Endometrial microvascular endothelial cells (primary cell): ENCODE measurements around the gene ABCB6. TPM values are rescaled to one million over a fixed set of nuclear protein-coding genes. Genes with fewer than 3 reads are reported as not detected.
"Not testable (repeated sequence)": the region's sequence is repeated elsewhere in the genome, so short reads cannot be mapped to it uniquely, and the experiment has no call there.

Experiments used
- in situ Hi-C: cut with HindIII; loops from 2 replicates; pipeline ENCODE4 v1.10.0; 2017; ENCODE audit warnings: low sequenced_read_pairs, low pct_unique_long_range_greater_than_20kb; ENCODE audit errors: inconsistent ontology term
- total RNA-seq: library from RNA; depleted of rRNA; stranded (reverse); fragments of >200 nt; gene quantifications from one replicate; pipeline ENCODE4 v1.2.3, GENCODE V29; 2015; ENCODE audit errors: inconsistent ontology term

ABCB6 gene
- 24.8 TPM for total RNA-seq

DNA sequence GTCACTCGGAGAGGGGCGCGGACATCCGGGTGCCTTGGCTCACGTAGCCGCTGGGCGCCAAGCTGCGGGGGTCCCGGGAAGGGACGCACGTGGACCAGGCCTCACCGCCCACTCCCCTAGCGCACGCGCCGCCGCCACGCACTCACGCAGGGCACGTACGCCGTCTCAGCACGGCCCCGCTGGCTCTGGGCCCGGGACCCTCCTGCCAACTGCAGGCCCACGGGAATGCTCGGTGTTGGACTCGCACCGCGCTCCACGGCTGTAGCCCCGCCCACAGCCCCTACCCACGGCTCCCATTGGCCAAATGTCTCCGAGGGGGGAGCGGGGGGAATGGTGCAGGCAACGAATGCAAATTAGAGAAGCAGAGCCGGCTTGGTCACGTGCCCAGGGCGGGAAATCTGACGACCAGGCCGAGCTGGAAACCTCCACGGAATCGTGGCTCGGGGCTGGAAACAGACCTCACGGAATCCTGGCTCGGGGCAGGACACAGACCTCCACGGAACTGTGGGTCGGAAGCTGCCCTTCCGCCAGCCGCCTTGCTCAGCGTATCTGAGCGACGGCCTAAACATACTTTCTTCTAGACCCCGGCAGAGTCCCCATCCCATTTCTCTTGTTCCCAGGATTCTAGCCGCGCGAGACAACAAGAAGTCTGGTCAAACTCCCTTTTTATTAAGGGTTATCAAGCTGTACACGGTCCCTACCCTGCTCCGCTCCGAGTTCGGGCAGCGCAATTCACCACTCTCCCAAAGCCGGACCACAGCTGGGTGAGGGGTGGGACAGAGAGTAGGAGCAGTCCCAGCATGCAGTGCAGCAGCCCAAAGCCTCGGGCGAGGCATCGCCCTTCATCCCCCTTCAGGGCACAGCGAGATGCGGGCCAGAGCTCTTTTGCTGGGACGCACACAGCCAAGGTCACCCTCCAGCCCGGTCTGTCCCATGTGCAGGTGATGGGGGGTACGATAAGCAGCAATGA is at the start of gene ABCB6:
ABCB6 (minus strand) TSS at position 227 of the 970 bp plus-strand sequence. CDS start 285 bp downstream, outside the sequence.
- in situ Hi-C loops = no loop called here

DNA sequence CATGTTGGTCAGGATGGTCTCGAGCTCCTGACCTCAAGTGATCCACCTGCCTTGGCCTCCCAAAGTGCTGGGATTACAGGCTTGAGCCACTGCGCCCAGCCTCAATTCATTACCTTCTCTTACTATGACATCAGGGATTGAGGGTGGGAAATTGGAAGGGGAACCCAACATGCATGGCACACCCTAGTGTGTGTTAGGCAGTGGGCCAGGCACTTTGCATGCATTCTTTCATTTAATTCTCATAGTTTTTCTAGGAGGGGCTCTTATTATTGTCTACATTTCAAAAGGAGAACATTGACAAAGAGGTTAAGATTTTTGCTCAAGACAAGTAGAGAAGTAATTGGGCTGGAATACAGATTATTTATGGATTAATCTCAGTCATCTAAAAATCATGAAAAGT is 49.5 kb upstream of the ABCB6 start:
- in situ Hi-C loops = no loop called here

DNA sequence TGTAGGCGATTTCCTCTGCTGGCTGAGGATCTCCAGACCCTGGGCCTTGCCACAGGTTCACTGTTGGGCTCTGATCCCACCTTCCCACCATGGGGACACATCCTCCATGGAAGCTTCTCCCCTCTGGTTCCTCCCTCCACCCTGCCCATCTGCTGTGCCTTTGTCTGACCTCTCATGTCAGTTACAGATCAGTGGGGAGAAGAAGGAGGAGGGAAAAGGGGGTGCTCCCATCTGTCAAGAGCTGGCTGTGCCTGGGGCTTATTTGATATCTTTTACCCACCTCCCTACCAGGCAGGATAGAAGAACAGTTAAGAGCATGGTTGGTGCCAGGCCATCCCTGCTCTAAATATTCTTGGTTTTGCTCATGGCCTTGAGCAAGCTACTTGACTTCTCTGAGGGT is 48.1 kb upstream of the ABCB6 start:
- in situ Hi-C loops = no loop called here

DNA sequence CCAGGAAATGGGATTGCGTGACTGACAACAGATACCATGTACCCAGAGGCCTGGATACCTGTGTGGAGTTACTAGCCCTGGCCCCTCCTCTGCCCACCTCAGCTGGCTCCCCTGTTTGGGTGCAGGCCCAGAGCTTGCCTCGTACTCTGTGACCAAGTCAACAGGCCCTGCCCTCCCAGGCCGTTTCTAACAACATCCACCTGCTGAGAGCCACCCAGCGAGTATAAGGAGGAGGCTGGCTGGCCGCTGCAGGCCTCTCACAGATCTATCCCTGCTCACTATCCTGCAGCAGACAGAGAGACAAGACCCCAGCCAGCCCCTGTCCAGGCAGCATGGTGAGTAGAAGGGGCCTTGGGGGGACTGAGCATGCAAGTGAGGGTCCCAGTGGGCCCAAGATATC is 47.5 kb upstream of the ABCB6 start:
- in situ Hi-C loops = no loop called here

DNA sequence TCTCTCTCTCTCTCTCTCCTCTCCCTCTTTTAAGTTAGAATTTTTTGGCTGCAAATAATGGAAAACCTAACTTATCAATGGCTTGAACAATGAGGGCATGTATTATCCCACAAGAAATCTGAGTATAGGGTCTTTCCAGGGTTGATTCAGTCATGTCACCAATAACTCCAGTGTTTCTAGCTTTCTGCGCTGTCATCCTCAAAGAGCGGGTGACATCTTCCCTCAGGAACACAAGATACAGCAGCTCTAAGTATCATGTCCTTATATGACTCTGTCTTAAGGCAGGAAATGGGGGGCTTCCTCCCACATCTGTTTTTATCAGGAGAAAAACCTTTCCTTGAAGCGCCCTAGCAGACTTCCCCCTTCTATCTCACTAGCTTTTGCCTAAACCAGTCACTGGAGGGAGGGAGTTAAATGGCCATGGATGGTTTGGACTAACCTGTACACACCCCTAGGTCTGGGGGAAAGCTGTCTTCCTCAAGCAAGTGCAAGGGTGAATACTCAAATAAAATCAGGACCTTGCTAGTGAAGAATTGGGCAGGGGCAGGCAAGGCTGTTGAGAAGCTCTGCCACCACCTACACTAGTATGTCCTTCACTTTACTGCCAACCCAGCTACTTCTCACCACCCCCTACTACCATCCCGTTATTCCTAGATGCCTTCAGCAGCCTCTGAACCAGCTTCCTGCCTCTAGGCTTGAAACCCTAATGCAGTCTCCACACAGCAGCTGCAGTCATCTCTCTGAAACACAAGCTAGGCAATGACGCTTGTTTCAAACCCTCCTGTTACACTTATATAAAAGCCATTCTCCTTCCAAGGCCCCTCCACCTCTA is 42.5 kb upstream of the ABCB6 start:
- in situ Hi-C loops = no loop called here

DNA sequence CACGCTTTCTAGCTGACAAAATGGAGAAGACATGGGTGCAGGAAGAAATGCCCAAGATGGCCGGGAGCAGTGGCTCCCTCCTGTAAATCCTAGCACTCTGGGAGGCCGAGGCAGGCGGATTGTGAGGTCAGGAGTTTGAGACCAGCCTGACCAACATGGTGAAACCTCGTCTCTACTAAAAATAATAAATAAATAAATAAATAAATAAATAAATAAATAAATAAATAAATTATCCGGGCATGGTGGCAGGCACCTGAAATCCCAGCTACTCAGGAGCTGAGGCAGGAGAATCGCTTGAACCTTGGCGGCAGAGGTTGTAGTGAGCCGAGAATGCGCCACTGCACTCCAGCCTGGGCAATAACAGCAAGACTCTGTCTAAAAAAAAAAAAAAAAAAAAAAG is 40.2 kb upstream of the ABCB6 start:
- in situ Hi-C loops = not testable (repeated sequence)

DNA sequence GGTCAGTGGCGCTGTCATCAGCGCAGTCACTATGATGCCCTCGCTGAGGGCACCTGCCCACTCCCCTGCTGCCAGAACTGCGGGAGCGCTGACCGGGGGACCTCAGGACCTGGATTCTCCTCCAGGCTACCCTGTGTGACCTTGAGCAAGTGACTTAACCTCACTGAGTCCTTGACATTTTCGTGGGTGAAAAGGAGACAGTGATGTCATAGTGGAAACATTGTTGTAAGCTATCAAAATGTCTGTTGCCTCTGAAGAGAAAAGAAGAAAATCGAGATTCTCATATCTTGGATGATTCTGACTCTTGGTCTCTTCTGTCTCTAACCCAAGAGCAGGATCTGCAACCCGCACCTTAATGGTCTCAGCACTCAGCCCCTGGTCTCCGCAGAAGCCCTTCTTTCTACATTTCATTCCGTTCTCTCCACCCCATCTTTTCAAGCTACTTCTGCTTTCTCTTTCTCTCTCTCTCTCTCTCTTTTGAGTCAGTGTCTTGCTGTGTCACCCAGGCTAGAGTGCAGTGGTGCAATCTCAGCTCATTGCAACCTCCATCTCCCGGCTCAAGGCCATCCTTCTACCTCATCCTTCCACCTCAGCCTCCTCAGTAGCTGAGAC is 35.9 kb upstream of the ABCB6 start:
- in situ Hi-C loops = no loop called here

DNA sequence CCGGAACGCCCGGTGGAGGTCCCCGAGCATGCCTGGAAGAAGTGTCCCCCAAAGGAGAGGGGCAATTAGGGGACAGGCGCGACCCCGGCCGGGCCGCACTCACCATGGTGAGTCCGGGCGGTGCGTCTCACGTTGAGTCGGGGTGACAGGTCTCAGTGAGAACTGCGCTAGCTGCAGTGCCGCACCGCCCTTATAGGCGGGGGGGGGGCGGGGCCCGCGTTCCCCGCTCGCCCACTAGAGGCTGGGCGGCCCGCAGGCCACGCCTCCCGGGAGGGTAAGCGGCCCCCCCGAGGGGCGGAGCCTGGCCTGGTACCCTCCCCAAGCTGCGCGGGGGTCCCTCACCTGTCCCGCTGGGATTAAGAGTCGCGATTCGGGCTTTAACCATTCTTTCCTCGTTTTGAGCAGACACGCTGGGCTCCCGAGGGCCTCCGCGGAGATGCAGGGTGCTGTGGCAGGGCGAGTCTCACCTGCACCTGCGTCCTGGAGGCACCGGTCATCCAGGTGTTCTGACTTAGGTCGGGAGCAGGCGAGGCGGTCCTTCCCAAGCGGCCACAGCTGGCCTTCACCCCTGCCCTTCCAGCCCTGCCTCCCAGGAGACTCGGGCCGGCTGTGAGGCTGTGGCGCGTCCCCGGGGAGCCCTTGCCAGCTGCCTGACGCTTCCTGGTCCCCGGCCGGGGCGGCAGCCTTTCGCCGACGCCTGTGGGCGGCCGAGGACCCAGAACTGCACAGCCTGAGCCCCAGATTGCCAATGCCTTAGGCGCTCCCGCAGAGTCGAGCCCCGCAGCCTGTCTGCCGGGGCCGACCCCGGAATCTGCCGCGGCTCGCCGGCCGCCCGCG is 35.2 kb upstream of the ABCB6 start, which contains the start of gene TUBA4A:
TUBA4A (minus strand) TSS at position 166 of the 837 bp plus-strand sequence; CDS start at position 106, 60 bp downstream.
- in situ Hi-C loops = no loop called here

DNA sequence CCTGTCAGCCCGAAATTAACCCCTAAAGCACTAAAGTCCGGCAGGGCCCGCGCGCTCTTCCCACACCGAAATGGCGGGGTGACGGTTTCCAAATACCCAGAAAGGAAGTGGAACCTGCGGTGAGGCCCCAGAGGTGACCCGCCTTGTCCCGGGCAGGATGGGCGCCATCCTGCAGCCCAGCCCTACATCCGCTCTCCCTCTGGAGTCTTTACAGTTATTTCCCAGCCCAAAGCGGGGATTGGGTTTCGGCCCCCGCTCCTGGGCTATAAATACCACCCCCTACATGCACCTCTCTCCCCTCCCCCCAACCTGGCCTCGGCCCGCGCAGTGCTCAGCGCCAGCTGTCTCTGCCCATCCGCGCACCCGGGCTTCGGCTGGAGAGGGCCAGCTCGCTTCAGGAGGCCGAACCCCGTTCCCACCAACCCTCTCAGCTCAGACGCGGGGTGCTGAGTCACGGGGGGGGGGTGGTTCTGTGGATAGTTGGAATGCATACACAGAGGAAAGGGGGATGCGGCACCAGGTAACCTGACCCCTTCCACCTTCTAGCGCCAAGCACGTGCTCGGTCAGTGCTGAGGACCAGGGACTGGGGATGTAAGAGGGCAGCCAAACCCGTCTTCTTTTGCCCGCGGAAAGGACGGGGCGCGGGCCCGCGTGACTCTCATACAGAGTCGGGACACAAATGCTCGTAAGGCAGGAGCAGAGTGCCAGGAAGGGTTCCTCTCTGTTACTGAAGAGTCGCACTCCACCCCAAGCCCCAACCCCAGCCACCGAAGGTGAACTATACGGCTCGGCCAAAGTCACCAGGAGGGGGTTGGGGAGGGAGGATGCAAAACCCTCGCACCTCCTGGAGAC is 34.4 kb upstream of the ABCB6 start, which contains the start of gene TUBA4B:
TUBA4B (plus strand) TSS at position 344 of the 853 bp plus-strand sequence; CDS start at position 509, 165 bp downstream.
- in situ Hi-C loops = no loop called here

DNA sequence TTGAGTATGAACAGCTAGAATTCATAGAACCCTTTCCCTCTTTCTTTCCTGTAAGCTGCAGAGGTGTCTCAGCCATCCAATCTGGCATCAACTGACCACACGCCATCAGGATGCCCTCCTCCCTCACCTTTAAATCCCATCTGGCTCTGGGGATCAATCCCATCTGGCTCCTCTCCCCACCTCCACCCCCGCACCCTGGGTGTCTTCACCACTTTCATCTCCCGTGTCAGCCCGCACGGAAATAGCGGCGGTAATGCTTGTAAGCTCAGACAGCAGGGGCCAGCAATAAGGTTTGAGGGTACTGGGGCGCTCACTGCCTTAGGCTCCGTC is 33.8 kb upstream of the ABCB6 start:
- in situ Hi-C loops = no loop called here

DNA sequence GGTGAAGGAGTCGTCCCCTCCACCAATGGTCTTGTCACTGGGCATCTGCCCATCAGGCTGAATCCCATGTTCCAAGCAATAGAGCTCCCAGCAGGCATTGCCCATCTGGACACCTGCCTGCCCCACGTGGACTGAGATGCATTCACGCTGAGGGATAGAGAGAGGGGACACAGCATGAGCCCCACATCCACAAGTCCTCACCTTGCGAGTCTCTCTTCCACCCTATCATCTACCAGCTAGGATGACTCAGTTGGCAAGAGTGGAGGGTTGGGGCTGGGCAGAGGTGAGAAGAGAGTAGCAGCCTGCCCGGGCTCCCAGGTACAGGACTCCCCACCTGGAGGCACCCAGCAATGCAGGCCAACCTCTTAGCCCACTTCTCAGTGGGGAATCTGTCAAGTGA is 33.3 kb upstream of the ABCB6 start:
- in situ Hi-C loops = no loop called here

DNA sequence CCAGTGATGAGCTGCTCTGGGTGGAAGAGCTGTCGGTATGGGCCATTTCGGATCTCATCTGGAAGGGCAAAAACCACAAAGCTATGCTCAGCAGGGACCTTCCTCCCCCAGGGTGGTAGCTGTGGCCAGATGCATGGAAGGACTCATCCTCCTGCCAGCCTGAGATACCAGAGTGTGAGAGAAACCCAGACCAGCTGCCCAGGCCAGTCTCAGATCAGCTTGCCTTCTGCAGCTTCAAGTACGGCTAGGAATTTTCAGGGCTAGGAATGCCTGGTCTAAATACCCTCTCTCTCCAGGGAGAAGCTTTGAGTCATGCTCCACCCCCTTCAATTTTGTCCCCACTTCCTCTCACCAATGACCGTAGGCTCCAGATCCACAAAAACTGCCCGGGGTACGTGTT is 32.9 kb upstream of the ABCB6 start:
- in situ Hi-C loops = no loop called here

DNA sequence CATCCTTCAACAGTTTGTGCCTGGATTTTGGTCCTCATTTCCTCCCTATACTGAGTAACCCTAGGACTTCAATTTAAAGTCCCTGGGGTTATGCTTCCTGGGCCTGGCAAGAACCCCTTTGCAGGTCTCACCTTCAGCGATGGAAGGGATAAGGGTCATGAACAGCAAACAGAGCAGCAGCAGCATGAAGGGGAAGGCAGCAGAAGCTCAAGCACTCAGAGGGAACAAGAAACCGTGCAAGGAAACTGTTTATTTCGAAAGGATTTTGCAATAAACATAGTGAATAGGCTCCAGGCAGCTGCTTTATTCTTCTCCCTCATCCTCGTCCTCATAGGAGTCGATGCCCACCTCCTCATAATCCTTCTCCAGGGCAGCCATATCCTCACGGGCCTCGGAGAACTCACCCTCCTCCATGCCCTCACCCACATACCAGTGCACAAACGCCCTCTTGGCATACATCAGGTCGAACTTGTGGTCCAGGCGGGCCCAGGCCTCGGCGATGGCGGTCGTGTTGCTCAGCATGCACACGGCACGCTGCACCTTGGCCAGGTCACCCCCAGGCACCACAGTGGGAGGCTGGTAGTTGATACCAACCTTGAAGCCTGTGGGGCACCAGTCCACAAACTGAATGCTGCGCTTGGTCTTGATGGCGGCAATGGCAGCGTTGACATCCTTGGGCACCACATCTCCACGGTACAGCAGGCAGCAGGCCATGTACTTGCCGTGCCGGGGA is 31.5 kb upstream of the ABCB6 start:
- in situ Hi-C loops = no loop called here

DNA sequence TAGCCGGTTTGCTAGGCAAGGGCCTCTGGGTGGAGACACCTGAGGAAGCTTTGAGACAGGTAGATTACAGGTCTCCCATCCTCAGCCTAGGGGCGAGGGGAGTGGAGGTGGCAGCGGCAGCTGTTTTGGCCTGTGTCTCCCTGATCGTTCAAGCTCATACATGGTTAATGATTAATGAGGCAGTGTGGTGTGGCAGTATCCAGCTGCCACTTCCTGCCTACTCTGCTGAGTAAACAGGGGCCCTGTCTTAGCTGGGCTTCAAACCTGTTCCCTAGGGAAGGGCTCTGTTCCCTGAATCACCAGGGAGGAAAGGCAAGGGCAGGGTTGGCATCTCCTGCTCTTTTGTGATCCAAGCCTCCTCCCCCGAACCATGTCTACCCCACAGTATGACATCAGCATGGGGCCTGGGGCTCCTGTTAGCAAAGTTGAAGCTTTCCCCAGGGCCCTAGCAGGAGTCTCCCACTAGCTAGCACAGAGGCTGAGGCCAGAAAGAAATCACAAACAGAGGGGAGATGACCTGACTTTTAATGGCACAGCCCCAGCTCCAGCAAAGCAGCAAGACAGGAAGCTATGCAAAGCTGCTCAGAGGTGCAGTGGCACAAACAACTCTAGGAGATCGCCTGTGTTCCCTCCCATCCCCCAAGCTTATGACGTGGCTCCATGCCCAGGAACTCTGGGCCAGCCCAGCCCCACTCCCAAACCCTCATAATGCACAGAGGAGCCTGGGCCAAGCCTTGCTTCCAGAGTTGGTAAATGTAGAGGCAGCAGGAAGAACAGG is 30.6 kb upstream of the ABCB6 start:
- in situ Hi-C loops = no loop called here

DNA sequence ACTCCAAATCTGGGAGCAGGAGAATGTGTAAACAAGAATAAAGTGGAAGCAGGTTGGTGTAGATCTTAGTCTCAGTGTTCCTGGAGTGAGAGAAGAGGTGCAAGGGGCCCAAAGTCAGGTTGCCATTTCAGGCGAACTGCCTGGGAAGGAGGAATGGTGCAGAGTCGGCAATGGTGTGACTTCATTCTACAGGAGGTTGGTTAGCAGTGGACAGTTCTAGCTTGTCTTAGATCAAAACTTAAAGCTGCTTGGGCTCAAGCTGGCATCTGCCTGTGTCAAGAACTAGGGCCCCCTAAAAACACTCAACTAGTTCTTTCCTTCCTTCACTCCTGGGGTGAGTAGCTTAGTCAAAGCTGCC is 30.1 kb upstream of the ABCB6 start:
- in situ Hi-C loops = no loop called here
